GM18858 (cell line): Measurements from ENCODE around the gene DUS1L.

Experiments
- ATAC-seq: cut with Tn5 transposase; IDR thresholded peaks from one replicate; pipeline ENCODE4 v1.9.1; 2021; ENCODE audit not compliant: unreplicated experiment

Gene DUS1L

DNA sequence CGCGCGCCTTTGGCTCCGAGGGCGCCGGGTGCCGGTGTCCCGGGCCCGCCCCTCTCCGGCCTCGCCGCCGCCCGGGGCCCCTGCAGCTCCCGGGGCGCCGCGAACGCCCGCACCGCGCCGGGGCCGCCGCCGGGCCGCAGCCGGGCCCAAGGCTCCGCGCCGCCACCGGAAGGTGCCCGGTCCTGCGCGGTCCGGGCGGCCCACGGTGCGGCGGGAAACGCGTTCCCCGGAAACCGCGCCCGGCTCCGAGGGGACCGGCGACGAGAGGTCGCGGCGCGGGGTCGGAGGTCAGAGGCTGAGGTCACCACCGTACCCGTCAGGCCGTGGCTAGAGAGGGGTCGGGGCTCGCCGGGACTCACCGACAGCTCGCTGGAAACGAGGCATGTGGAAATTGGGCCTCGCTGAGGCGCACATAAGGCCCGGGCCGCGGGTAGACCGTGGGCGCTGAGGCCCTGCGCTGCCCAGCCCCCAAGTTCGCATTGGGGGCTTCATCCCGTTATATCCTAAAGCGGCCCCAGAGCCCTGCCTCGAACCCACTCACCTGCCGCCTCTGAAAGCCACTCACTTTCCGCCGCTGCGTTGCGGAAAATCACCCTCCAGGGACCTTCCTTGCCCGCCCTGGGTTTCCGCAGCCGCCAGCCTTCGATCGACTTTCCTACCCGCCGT lies at the start of gene DUS1L:
Gene DUS1L (minus strand): TSS at position 167 of the 666 bp plus-strand sequence. CDS start 745 bp downstream, outside the sequence.
- no peak for ATAC-seq

DNA sequence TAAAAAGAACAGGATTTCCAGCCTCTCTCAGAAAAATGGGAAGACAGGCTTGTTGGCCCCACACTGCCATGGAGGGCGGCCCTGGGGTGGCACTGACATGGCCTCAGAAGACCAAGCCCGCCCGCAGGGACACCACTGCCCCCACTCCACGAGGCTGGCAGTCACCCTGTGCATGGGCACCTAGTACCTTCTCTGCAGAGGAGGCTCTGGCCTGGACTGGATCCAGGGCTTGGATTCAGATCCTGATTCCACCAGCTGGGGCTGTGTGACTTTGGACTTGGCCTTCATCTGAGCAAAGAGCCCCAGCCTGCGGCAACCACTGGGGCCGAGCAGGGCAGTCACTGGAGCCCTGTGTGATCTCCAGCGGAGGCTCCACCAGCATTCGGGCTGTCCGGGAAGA lies 49.3 kb upstream of the DUS1L start:
- no peak for ATAC-seq

DNA sequence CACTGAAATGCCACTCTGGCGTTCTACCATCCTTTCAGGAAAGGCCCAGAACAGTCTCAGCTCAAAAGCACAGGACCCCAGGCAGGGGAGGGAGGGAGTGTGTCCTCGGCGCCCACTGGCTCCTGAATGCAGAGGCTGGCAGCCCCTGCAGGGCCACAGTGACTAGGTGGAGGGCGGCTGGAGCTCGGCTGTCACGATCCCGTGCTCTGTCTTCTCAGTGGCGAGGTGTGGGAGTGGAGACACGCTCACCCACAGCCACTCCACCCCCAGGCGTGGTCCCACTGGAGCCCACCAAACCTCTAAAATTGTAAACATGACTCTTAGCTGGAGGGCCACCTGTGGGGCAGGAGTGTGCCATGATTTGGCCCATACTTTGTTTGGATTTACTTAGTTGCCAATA lies 48.8 kb upstream of the DUS1L start:
- no peak for ATAC-seq

DNA sequence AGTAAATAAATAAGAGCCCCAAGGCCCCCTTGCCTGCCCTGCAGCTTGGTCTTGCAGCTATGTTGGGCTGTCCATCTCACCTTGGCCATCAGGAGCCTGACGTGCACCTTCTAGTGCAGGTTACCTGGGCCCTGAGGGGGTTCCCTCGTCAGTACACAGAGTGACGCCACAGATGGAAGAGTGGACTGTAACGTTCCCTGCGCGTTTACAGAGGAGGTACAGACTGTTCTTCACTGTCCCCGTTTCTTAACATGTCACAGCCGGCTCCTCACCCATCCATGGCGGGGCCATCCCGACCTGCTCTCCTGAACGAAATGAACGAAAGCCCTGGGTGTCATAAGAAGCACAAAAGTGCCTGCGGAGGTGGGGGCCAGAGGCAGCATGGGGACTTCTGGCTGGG lies 48.3 kb upstream of the DUS1L start:
- ATAC-seq, result no peak

DNA sequence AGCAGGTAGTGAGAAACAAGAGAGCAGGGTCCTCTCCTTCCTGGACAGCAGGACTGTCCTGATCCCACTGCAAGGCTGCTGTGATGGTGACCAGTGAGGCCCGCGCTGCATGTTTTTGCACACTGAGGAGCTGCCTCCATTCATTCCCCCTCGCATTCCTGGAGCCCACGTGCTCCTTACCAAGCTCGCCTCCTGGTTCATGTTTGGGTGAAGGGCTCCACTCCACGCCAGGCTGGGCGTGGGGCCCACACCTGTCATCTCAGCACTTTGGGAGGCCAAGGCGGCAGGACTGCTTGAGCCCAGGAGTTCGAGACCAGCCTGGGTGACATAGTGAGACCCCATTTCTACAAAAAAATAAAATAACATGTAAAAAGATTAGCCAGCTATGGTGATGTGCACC lies 47.8 kb upstream of the DUS1L start:
- no peak for ATAC-seq

GRCh38 chr17:82112914-82113311 lies 47.3 kb upstream of the DUS1L start:
- no peak for ATAC-seq

DNA sequence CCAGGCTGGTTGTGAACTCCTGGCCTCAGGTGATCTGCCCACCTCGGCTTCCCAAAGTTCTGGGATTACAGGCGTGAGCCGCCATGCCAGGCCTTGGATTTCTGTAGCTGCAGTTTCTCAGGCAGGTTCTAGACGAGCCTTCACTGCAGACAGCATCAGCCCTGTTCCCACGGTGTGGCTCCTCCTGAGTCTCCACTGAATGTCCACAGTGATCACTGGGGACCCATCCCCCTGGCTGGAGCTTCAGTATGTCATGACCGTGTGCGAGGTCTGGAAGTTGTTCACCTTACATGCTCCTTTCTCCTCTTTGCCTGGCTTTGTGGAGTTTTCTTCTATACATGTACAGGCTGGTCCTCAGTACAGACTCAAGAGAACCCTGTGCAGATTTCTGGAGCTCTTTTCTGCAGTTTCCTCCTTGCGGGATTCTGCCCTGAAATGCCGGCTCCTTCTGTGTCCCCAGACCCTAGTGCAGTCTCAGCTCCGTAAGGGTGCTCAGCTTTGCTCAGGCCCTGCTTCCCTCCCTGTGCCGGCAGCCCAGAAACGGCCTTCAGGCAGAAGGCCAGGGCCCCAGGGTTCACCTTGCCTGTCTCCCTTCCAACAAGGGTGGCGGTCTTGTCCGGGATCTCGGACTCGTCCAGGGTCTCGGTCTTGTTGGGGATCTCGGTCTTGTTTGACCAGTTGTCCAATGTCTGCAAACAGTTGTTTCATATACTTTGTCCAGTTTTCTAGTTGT lies 46.7 kb upstream of the DUS1L start:
- no peak for ATAC-seq

DNA sequence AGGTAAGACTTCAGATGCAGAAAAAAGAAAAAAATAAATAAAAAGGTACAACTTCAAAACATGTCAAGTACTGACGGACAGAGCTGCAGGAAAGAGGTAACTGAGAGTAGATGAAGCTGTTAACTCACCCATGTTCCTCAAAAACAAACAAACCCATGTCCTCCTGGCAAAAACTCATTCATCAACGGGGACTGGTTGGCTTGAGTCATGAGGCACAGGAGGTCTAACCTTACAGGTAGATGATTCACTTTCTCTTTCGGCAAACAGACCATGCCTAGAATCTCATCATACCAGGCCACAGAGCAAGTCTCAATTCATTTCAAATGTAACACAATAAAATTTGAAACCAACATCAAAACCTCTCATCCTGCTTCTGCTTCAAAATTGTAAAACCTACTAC lies 44.7 kb upstream of the DUS1L start:
- ATAC-seq, result no peak

GRCh38 chr17:82108961-82109475 lies 43.4 kb upstream of the DUS1L start:
- no peak for ATAC-seq

- no peak for ATAC-seq
Observed at GRCh38 chr17:82108496-82108945, 42.9 kb upstream of the DUS1L start.

DNA sequence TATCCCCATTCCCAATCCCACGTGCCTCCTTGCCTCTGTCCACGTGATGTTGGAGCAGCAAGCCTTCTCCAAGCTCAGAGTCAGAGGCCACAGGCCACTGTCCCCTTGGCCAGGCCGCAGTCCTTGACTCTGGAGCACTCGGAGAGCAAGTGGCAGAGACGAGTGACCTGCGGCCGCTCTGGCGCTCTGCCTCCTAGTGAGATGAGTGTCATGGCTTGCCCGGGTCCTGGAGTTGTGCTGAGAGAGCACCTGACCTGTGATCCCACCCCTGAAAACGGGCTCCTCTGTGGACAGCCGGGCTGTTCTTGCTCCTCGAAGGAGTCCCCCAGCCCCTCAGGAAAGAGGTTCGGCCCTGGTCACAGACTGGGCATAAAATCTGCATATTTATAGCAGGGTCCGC lies 42.4 kb upstream of the DUS1L start:
- no peak for ATAC-seq

GRCh38 chr17:82107341-82107860 lies 41.8 kb upstream of the DUS1L start:
- ATAC-seq, result no peak

- ATAC-seq, result no peak
Observed at GRCh38 chr17:82106688-82107305, 41.2 kb upstream of the DUS1L start.

DNA sequence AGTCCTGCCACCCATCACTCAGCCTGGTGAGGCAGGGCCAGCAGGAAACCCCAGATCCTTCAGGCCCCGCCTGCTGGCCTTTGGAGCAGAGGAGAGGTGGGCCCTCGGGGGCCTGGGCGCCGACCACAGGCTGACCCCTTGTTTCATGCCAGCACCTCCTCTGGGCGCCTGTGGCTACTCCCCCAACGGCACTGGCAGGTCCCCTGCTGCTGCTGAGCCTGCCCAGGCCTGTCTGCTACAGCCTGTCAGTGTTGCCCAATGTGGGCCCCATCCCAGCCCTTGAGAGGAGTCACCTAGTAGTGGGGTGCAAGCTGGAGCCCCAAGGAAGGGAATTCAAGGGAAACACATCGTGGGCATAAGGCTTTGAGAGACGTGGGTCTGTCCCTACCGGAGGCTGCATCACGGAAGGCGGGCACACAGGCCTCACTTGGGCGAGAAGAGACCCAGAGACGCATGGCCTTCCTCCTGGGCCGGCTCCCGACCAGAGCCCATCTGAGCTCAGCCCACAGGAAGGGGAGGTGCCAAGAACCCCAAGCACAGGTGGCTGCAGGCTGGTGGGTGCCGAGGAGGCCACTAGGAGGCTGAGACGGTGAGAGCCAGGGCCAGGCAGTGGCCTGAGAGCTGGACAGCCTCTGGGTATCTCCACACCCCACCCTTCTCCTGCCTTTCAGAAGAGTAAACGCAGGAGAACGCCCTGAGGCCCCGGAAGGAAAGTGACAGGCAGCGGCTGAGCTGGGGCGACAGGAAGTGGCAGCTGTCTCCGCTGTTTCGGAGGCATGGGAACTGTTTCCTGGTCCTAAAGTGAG lies 40.5 kb upstream of the DUS1L start:
- peak; percentile 57 for ATAC-seq

GRCh38 chr17:82105417-82105881 lies 39.8 kb upstream of the DUS1L start:
- ATAC-seq, result no peak

DNA sequence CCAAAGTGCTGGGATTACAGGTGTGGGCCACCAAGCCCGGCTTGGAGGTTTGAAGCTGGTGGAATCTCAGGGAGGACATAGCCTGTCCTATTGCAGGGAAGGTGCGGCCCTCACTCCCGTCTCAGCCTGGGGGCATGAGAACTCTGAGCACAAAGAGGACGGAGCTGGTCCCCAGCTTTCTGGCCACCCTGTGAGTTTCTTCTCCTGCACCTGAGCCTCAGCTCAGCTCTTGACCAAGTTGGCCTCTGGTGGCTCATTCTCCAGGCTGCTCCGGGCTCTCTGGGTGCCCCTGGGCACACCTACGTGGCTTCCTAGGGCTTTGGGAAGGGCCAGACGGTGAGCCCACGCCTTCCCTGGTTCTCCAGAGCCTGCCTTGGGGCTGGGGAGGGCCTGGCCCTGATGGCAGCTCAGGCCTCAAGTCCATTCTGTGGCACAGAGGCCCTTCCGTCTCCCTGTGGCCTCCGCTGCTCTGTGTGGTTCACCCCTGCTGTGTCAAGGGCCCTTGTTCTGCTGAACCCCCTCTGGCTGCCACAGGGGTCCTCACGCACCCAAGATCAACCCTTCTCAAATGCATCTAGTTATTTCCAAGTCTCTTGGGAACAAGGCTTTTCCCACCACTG lies 39.3 kb upstream of the DUS1L start:
- no peak for ATAC-seq

- ATAC-seq, result no peak
Observed at GRCh38 chr17:82103553-82104451, 38.2 kb upstream of the DUS1L start.

- ATAC-seq, result no peak
Observed at GRCh38 chr17:82101767-82102679, 36.4 kb upstream of the DUS1L start.
